G401.6 (cell line): ENCODE measurements around the gene ITPRID2.

Experiments
- FAIRE-seq: peaks from 2 replicates; lab custom pipeline; 2012; peaks lifted over from hg19 to GRCh38; lab: Jason Lieb, UNC

ITPRID2 gene

DNA sequence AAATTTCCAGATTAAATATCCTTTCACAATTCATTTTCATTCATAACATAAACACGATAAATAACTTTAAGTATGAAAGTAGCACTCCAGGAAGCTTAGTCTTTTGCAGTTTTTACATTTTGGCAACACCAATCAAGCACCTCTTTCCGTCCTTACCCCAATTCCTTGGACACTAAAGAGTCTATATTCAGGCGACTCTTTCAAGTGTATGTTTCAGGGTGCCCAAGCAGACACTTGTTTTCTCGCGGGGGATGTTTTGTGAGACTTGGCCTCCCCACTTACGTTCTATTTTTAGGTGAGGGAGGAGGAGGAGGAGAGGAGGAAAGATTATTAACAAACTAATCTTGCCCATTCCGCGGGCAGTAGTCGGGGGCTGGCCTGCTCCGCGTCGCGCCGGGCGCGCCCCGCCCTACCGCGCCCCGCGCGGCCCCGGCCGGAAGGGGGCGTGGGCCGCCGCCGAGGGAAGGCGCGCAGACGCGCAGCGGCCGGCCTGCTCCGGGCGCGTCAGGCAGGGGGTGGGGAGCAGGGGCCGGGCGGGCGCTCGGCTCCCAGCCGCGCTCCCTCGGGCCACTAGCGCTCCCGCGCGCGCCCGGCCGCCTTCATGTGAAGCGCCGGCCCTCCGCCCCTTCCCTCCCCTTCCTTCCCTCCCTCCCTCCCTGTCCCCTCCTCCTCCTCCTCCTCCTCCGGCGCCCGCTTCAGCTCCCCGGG is at the start of gene ITPRID2:
Gene ITPRID2 (plus strand): TSS at position 473 of the 708 bp plus-strand sequence. CDS start 337 bp downstream, outside the sequence.
- no peak for FAIRE-seq

DNA sequence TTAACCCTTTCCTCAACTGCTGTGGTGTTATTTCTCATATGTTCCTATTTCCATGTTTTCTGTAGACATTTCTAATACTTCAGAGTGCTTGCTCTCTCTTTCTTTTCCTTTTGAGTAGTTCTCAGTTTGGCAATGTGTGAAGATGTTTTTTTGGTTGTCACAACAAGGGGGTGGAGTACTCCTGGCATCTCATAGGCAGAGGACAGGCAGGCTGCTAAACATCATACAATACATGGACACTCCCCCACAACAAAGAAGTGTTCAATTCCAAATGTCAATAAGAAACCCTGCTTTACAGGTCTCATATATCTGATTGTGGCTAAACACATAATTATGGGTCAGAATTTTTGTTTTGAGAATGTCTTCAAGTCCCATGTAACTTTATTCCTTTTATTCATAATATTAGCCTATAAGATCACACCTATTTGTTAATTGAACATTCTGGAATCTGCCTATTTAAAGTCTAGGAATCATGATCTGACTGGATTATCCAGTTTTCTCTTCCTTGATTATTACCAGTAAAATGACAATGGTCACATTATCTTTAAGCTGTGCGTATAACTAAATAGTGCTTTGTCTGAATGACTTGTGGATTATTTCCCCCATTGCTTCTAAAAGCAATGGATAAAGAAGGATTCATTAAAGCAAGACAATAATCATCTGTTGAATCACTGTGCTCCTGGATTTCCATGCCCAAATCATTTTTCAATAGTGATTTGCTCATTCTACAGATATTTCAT is 46.8 kb upstream of the ITPRID2 start:
- no peak for FAIRE-seq

DNA sequence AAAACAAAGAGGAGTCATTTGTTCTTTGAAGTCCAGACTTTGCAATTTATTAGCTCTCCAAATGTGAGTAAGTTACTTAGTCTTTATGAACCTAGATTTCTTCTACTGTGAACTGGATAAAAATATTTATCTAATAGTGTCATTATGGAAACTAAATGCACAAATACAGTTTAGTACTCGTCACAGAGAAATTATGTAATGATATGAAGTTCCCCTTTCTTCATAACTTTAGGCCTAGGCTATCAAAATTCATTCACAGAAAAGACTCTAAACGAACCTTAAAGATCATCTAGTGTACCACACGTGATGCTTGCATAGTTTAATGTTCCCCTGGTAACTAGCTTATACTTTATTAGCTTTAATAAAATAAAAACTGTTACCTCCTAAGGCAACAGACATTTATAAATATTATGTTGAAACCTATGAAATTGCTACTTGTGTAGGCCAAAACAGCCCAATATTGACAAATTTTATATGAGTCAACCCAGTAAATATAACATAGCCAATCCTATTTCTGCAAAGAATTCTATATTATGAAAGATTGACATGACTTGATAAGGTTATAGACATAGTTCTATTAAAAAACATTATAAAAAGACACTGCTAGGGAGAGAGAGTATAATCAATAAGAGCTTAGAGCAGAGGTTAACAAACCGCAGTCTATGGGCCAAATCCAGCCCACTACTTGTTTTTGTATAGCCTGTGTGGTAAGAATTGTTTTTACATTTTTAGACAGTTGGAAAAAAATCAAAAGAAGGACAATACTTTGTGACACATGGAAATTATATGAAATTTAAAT is 44.9 kb upstream of the ITPRID2 start:
- FAIRE-seq, result no peak

DNA sequence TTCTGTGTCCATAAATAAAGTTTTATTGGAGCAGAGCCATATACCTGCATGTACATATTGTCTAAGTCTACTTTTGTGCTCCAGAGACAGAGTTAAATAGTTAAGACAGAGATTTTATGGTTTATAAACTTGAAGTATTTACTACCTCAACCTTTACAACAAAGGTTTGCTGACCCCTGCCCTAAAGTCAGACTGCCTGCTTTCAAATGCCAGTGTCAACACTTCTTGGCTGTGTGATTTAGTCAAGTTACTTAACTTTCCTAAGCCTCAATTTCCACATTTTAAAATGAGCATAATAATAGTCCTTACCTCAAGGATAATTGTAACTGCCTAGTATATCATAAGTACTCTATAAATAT is 44.4 kb upstream of the ITPRID2 start:
- no peak for FAIRE-seq

DNA sequence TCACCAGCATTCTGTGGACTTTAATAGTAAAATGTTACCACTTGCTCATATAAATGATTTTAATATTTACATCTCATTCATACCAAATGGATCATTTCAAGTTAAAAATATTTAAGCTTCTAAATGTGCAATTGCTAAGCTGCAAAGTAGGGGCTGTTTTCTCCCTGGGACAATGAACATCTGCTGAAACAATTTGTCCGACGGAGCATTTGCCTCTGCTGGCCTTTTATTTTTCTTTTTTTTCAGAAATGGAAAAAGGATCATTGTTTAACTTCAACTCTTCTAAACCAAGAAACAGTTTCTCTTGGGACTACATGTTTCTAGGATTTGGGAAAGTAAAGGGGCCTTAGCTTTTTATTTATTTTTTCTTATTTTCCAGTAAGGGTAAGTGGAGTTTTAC is 43.8 kb upstream of the ITPRID2 start:
- FAIRE-seq, result no peak

DNA sequence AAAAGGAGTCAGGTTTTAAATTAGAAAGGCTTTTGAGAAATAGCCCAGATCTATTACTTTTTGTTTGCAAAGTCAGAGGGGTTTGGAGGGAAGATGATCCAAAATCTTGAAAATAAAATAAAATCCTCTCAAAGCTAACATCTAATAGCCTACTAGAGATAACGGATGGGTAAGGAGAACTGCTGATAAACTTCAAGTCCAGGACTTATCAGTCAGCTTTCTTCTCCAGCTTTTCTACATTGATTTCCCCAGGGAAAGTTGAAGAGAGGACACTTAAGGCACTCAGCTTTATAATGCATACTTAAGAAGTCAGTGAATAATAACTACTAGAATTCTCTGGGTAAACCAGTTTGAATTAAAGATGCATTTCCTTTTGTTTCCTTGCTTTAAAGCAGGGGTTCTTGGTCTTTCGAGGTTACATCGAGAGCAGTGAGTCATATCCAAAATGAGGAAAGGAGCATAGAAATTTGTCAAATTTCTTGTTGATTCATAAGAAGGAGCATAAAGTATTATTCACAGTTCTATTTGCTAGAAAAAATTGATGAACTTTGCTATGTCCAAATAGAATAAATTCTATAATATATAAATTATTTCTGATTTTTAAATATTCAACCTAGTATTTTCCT is 43.2 kb upstream of the ITPRID2 start:
- FAIRE-seq, result no peak

DNA sequence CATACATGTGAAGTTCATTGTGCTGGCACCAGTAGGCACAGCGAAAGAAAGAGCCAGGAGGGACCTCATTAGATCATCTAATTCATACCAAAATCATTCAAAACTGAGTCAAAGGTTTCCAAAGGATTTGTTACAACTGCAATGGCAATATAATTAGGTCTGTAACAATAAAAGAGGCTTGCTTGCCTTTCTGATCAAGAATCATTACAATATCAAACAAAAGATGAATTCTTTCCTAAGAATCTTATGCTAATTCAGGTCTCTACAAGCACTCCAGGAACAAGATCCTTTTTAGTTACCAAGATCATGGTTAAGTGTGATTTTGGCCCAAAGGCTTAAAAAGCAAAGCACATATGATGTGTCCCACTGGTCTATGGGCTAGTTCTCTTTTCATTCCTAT is 41.9 kb upstream of the ITPRID2 start:
- no peak for FAIRE-seq

DNA sequence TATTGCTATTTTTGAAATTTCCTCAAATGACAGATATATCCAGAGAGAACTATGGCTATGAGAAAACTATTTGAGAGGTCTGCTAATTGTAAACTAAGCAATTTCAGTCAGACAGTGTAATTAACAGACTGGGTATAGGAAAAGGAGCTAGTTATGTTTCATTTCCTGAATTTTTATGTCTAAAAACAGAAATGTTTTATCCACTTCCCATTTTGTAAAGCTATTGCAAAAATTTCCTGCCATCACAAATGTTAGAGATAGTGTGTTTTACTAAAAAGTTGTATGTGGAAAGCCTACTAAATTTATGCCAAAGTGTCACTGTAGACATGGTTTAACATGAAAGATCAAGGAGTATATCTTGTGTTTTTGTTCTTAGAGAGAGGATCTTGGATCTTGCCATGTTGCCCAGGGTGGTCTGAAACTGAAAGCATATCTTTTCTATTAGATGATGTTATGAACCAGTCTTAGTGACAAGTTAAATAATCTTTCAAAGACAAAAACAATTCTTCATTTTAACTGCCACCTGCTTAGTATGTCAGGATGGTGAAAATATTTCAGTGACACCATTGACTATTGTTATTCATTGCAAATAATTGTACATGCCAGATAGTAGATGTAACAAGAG is 40.5 kb upstream of the ITPRID2 start:
- no peak for FAIRE-seq

DNA sequence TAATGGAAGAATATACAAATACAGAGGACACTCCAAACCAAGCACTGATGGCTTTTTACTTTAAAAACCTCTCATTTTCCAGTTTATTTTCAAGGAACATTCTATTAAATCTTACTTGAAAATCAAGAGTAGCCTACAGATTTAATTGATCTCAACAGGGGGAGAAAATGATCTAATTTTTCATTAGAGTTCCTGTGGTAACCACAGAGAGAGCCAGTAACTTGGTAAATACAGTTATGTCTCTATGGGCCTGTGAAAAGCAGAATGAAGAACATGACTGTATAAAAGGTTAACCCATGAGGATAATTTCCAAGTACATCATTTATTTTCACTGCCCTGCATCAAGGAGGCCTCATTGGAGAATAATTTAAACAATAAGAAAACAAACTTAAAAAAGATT is 39.8 kb upstream of the ITPRID2 start:
- no peak for FAIRE-seq

DNA sequence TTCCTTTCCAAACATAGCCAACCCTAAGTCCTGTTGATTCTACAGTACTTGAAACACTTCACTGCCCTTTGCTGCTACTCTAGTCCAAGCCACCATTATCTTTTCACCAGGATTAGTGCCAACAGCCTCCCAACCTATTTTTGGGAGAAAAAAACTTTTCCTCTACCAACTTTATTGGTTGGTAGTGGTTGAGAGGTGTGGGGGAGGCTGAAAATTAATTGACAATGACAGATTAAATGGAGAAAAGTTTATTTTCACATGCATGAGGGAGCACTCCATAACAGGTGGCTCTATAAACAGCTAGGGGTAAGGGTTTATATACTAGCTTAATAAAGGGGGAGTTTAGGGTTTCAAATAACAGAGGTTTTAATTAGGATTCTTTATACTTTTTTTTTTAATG is 37.8 kb upstream of the ITPRID2 start:
- FAIRE-seq, result no peak

DNA sequence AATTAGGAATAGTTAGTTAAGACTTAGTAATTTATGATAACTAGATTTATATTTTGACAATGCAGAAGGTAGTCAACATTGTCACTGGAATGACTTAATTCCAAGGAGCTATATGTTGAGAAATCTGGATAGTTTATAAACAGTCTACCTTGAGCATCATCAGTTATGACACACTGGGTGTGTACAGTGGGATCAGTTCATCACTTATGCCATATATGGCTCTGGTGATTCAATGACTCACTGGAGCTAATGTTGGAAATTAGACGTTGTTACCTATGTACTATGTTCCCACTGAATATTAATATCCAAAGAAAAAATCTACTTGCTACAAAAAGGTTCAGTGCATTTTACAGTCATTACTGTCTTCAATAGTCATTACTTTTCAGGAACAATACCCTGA is 34.0 kb upstream of the ITPRID2 start:
- FAIRE-seq, result no peak

DNA sequence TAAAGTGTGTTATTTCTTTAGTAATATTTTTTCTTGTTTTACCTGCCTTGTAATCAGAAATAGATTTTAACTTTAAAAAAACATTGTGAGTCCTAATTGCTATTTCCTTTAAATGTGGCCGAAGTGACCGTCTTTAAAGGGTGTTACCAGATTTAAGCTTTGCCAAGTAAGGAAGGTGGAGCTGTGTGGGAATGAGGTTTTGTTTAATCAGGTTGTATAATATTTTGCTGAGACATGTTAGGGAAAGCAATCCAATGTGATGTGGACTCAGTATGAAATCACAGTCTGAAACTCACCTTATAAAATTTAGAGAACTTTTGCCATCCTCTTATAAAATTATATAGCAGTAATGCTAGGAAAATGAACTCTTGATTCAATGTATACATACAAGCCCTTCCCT is 32.9 kb upstream of the ITPRID2 start:
- FAIRE-seq, result no peak

DNA sequence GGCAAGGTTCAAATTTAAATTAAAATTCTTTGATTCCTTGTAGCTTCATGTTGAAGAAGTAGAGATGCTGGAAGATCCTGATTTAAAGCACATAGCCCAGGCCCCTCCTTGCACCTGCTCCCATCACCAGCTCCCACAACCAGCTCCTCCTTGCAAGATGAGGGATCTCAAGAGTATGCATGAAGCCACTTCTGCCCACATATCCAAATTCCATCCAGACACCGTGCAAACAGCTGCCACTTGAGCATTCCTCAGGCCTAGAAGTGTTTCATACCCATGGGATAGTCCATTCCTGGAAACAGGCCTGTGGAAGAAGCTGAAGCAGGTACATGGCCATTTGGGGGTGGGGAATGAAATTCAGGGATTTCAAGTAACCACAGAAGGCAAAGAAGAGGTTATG is 32.4 kb upstream of the ITPRID2 start:
- no peak for FAIRE-seq

DNA sequence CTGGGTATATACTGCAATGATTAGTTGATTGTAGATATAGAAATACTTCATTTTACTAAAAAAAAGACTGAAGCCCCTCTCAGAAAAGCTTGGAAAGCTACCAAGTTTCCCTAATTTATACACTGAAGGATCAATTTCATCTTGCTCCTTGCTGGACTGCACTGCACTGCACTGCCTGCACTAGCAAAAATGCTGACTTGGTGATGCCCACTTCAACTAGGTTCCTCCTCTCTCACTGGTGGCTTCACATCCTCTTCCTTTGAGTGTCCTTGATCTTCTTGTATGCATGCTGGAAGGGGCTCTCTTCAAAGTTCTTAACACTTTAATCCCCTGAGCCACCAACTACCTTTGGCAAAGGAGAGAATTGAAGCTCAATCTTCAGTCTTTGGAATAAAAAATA is 31.7 kb upstream of the ITPRID2 start:
- FAIRE-seq, result no peak

DNA sequence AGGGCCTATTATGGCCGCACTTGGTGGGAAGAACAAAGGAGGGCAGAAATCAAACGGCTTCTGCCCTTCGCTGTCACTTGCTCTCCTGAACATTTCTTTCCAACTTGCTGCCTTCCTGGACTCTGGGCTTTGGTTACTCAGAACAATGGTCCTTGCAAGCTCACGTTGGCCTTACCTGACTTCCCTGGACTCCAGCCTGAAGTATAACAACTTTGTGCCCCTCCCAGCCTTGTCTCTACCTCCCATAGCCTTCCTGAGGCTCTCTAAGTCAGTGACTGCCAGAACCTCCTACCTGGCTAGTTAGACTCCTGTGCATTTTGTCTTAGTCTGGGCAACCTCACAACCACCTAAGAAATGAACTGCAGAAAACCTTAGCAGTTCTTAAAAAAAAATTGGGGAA is 30.2 kb upstream of the ITPRID2 start:
- no peak for FAIRE-seq

DNA sequence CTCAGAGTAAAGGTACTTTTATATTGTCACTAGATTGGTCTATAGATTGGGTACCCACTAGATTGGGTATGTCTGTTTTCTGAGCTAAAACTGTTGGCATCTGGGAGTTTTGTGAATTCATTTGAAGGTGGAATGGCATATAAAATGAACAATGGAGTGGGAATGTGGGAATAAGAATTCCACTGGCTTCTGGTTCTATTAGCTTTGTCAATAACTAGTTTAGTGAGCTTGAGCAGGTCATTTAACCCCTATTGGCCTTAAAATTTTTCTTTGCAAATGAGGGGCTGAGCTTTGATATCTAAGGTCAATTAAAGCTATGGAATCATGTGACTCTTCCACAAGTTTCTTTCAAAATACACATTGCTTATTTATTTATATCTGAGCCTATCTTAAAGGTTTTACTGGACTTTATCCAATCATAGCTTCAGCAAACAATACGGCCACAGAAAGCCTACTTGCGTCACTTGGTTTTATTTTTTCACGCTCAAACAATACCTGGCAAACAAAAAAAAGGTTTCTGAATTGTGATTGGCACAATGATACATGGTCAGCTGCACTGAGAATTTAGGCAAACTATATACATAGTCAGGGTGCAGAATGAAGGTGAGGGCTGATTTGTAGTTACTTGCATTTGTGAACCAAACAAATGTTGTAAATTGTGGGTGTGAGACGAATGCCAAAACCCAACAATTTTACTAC is 28.8 kb upstream of the ITPRID2 start:
- no peak for FAIRE-seq

DNA sequence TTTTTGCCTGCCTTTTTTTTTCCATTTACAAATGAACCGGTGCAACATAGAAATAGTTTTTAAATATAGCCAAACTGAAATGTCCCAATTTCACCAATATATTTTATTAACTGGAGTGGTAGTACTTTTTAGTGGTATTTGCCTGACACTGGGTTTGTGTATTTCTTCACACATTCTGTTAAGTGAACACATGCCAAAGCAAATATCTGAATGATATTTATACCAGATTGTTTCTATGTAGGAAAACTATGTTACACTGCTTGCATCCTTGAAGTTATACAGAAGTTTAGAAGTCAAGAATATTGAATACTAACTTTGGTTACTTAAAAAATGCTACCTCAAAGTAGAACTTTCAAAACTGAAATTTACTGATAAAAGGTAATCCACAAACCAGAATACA is 19.4 kb upstream of the ITPRID2 start:
- no peak for FAIRE-seq

DNA sequence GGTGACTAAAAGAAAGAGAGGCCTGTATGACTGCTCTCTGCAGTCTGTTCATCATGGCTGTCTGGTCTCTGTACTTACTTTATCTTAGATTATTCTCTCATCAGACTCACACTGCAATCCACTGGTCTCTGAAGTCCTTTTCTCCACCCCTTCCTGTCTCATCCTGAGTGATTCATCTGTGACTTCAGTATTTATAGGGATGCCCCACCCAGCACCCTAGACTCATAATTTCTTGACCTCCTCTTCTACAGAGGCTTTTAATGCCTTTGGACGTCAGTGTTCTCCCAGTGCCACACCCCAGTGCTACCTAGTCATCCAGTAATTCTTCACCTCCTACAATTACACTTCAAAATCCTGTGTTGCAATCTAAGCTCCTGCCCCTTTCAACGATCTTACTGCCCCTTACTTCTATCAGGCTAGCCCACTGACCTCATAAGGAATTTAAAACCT is 14.9 kb upstream of the ITPRID2 start:
- FAIRE-seq, result no peak

DNA sequence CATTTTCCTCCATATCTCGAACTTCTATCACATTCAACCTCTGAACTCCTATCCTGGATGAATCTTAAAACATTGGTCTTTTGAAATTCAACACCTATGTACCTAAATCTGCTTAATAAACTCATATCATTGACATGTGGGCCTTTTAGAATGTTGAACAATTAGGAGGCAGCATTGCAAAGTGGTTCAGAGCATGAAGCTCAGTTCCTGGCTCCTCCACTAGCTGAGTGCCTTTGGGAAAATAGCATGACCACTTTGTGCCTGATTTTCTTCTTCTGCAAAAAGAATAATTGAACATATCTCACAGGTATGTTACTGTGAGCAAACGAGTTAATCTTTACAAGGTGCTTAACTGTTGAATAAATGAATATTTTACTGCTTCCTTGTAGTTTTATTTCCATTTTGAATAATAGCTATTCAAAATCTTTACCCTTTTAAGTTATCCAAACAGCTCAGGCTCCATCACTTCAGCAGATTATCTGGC is 14.3 kb upstream of the ITPRID2 start:
- FAIRE-seq, result no peak

DNA sequence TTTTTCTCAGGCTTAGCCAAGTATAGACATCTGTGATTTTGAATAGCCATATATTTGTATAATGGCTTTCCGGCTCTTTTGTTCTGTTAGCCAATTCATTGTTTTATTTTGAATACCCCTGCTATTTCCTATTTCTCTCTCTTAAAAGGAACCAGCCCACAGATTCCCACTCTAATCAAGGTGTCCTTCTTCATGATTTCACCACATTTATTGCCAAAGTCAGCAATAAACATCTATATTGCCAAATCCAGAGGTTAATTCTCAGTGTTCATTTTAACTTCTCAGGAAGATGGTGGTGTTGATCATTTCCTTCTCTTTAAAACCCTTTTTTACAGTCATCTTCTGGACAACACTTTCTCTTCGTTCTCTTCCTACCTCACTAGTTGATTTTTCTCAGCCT is 13.1 kb upstream of the ITPRID2 start:
- no peak for FAIRE-seq

DNA sequence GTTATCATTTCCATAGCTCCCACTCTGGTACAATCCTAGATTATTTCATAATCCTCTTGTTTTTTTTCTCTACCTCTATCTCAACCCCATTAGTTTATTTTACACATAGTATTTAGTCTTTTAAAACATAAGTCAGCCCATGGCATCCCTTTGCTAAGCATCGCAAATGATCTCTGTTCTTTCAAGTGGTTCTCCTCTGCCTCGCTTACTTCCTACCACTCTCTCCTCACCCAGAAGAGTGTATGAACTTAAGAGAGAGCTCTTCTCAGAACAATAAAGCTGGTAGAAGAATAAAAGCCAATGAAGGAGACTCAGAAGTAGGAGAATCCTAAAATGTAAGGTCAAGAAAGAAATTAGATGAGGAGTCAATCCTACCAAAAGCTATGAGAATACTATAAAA is 12.2 kb upstream of the ITPRID2 start:
- FAIRE-seq, result no peak
